ENCODE data around the gene PLPP2.

The PLPP2 gene

GRCh38 chr19:245457-245856 is 45.7 kb downstream of the PLPP2 start:
- H3K9me3 ChIP-seq (replicated peaks; ENCODE audit: low read length): no peaks in the 10 kb centered on the region
- no peaks in the 10 kb centered on the region for H3K36me3 ChIP-seq (ENCODE audit: insufficient read depth, low read length)
- H3K4me3 ChIP-seq (ENCODE audit: low read length): no peak overlapping the region
- no peak overlapping the region for H3K9ac ChIP-seq (ENCODE audit: low read depth, low read length)
- H3K27me3 ChIP-seq (ENCODE audit: control insufficient read depth, insufficient read depth, low read length): no peaks in the 10 kb centered on the region
- H3K4me1 ChIP-seq (ENCODE audit: control insufficient read depth, insufficient read depth, low read length): no peaks in the 10 kb centered on the region
- no peak overlapping the region for H3K4me2 ChIP-seq (ENCODE audit: low read length)
